Brain microvascular endothelial cell (primary cell): ENCODE results near the gene CCDC33.

Experiments used
- DNase-seq: peaks from one replicate; pipeline ENCODE4 v3.0.0-alpha.2; 2020
- H3K27ac ChIP-seq: fragments of 250-450 bp; sonication (Bioruptor Pico); 2 replicates; pipeline ENCODE4 v1.5.1; 2020; ENCODE audit warnings: mild to moderate bottlenecking, moderate library complexity
- H3K27me3 ChIP-seq: fragments of 250-450 bp; sonication (Bioruptor Pico); replicated peaks from 2 replicates; pipeline ENCODE4 v1.5.1; 2020; ENCODE audit warnings: mild to moderate bottlenecking
- H3K36me3 ChIP-seq: fragments of 250-450 bp; sonication (Bioruptor Pico); replicated peaks from 2 replicates; pipeline ENCODE4 v1.5.1; 2020; ENCODE audit warnings: mild to moderate bottlenecking
- H3K4me3 ChIP-seq: 2 replicates; pipeline ENCODE4 v1.5.1; 2011; ENCODE audit warnings: low read depth, mild to moderate bottlenecking, control low read depth, low read length, moderate library complexity
- CTCF ChIP-seq: IDR thresholded peaks from 2 replicates; pipeline ENCODE4 v1.5.1; 2011; ENCODE audit warnings: low read depth, mild to moderate bottlenecking, moderate library complexity, low read length, control low read depth, inconsistent platforms; ENCODE audit errors: missing control alignments
- in situ Hi-C: cut with HindIII; loops from 2 replicates; pipeline ENCODE4 v1.10.0; 2017; ENCODE audit warnings: low sequenced_read_pairs, low pct_ligation_motif_present

Gene CCDC33

GRCh38 chr15:74252721-74253120, 16.6 kb downstream of the CCDC33 start:
- H3K27ac ChIP-seq = no peak overlapping the region
- TF ChIP-seq CTCF = no peak
- no peak for DNase-seq
- no peaks in the 10 kb centered on the region for H3K36me3 ChIP-seq
- in situ Hi-C loops = no loop called here
- peaks cover 11% of the 10 kb centered on the region for H3K27me3 ChIP-seq
- no peak overlapping the region for H3K4me3 ChIP-seq

GRCh38 chr15:74253211-74253921, 17.2 kb downstream of the CCDC33 start:
- in situ Hi-C loops = no loop called here
- H3K27me3 ChIP-seq = peaks cover 12% of the 10 kb centered on the region
- DNase-seq = no peak

GRCh38 chr15:74257105-74257504, 21.0 kb downstream of the CCDC33 start:
- TF ChIP-seq CTCF = no peak
- Histone ChIP-seq H3K27me3 (peaks cover 22% of the 10 kb centered on the region), H3K4me3 (no peak overlapping the region), H3K36me3 (no peaks in the 10 kb centered on the region), H3K27ac (no peak overlapping the region)
- in situ Hi-C loops = no loop called here
- DNase-seq = no peak

More at GRCh38 chr15:74253211-74253921, 17.2 kb downstream of the CCDC33 start:
- peak; percentile 7 for TF ChIP-seq CTCF
- Histone ChIP-seq H3K27ac (no peak overlapping the region), H3K4me3 (no peak overlapping the region), H3K36me3 (no peaks in the 10 kb centered on the region)

- no peak for TF ChIP-seq CTCF
- Histone ChIP-seq H3K27me3 (peaks cover 22% of the 10 kb centered on the region), H3K27ac (no peak overlapping the region), H3K4me3 (no peak overlapping the region), H3K36me3 (no peaks in the 10 kb centered on the region)
- in situ Hi-C loops = no loop called here
- DNase-seq = no peak
Observed at GRCh38 chr15:74257623-74258022, 21.5 kb downstream of the CCDC33 start.

GRCh38 chr15:74258456-74259291, 22.5 kb downstream of the CCDC33 start:
- no peaks in the 10 kb centered on the region for H3K36me3 ChIP-seq
- H3K27me3 ChIP-seq = peaks cover 22% of the 10 kb centered on the region
- no peak for DNase-seq
- TF ChIP-seq CTCF = no peak
- in situ Hi-C loops = no loop called here
- no peak overlapping the region for H3K27ac ChIP-seq
- no peak overlapping the region for H3K4me3 ChIP-seq
